GM20431 (cell line): ENCODE measurements around the gene NAV3.

Source experiments
- in situ Hi-C: fragments of 300-500 bp; cut with MseI, MboI; formaldehyde crosslinking; loops from one replicate; pipeline ENCODE4 v1.15.0; 2020; ENCODE audit warnings: low sequenced_read_pairs; ENCODE audit not compliant: unreplicated experiment

NAV3 gene

DNA sequence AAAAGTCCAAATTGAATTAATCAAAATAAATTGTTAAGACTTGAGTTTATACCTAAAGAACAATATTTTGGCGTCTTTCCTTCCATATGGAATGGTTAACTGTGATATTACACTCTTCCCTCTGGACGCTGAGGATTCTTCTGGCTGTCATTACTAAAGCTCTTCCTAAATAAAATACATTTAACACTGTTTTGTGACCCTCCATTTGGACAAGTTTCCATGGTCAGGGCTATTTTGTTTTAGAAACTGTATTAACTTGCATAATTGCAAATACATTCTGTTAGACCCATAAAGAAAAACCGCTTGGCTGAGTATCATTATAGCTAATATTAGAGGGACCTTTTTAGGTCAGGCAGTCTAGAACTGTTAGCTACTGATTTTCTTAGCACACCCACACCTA is 87.4 kb downstream of the NAV3 start:
- in situ Hi-C loops = no loop called here

DNA sequence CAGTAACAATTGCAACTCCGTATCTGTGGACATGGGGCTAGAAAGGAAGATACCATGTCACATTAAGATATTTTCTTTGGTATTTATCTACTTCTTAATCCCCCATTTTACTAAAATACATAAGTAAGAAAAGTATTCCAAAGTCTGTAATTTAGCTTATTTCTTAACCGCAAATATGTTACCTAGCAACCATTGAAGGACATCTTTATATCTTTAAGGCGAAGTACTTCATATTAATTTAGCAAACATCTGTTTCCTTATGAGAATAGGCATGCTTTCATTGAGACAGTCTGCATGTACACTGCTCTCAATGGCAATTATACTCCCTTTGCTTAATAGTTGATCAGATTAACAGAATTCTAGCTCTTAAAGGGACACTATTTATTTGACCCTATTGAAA is 88.8 kb downstream of the NAV3 start:
- in situ Hi-C loops = no loop called here

DNA sequence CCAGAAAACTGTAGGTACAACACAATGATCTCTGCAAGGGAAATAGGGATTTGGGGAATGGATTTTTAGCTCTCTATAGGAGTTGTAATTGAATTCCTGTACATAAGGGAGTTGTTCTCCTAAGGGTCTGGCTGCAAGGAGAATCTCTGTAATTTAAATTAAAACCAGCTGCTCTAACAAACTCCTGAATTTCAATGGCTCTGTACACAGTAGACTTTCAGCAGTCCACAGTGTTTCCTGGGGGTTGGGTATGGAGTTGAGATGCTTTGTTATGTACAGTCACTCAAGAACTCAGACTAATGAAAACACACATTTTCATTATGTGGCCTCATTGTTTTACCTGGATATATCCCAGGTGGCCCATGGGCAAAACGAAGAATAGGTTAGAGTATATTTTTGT is 93.2 kb downstream of the NAV3 start:
- in situ Hi-C loops = loop anchor here (10.0 kb wide), 1 partner anchor 199 kb away; no protein-coding TSS in a partner anchor

DNA sequence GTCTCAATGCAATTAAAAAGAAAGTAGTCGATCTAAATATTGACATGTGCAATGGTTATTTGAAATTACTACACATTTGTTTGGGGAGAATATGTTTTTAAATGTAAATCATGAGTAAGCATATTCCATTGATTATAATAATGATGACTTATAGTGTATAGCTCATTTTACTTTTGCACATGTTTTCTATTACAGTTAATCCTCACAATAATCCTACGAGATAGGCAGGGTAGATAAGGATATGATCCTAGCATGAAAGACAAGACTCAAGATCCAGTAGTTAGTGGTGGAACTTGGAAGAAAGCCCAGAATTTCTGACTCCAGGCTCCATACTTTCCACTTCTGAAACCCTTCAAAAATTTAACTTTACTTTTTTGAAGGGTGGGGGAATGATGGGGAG is 94.0 kb downstream of the NAV3 start:
- in situ Hi-C loops = loop anchor here (10.0 to 25.0 kb wide), 2 partner anchors 200 to 887 kb away; no protein-coding TSS in a partner anchor

DNA sequence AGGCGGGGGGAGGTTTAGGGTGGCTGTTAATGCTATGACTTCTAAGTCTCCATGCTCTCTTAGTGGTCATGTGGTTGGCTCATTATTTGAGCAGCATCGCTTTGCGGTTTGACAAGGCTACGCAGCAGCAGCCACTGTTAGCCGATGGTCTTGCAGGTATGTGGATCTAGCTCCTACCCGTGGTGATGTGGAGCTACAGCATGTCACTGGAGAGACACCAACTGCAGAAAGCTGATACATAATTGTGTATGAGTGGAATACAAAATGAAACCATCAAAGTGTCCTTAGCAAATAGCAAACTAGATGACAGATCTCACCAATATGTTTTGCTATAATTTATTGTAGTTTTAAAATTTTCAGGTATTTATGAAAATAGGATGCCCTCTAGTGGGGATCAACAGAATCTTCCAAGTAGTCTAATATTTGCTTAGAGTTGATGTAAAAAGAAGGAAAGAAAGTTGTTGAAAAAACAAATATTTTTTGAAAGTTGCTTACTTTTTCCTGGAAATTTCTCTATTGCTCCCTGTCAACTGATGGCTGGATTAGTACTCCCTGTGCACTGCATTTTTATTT is 94.9 kb downstream of the NAV3 start:
- in situ Hi-C loops = loop anchor here (10.0 to 25.0 kb wide), 2 partner anchors 201 to 888 kb away; no protein-coding TSS in a partner anchor

DNA sequence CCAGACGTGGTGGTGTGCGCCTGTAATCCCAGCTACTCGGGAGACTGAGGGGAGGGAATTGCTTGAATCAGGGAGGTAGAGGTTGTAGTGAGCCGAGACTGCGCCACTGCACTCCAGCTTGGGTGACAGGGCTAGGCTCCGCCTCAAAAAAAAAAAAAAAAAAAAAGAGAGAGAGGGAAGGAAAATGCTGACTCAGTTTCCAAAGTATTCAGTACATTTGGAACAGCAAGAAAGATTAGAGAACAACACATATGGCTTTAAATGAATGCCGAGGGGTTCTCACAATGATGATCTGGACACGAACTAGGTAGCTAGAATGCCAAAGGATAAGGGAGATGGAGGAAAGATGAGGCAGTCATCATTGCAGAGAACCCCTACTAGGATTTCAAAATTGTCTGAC is 97.4 kb downstream of the NAV3 start:
- in situ Hi-C loops = loop anchor here (10.0 to 25.0 kb wide), 2 partner anchors 203 to 891 kb away; no protein-coding TSS in a partner anchor

DNA sequence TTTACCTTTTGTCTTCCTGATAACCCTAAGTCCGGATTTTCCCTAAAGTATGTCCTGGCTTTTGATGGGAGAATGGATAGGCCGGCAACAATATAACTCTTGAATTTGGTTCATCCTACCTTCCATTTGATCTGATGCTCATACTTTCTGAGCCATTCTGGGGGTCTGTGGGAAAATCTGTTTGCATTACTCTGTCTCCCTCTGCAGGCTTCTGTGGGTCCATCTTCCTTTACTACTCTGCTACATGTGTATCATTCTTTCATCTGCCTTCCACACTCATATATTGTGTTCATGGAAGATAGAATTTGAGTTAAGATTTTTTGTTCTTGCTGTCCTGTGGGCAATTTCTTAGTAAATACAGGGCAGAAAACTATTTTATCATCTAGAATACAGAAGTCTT is 101.5 kb downstream of the NAV3 start:
- in situ Hi-C loops = loop anchor here (25.0 kb wide), 1 partner anchor 895 kb away; no protein-coding TSS in a partner anchor

DNA sequence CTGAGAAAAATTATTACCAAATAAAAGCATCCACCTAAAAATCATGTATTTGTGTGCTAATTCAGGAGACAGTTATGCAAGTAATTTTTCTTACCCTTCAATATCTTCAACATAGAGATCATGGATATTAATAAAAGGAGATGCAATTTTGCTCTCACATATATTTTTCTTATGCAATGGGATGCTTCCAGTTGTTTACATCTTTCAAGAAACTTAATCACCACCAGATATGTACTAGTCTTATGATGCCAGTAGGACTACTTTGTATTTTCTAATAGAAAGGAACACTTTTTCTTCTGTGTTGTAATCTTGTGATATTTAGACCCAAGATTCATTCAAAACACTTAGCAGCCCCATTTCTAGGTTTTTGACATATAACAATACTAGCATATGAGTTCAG is 107.6 kb downstream of the NAV3 start:
- in situ Hi-C loops = loop anchor here (25.0 kb wide), 1 partner anchor 901 kb away; no protein-coding TSS in a partner anchor

DNA sequence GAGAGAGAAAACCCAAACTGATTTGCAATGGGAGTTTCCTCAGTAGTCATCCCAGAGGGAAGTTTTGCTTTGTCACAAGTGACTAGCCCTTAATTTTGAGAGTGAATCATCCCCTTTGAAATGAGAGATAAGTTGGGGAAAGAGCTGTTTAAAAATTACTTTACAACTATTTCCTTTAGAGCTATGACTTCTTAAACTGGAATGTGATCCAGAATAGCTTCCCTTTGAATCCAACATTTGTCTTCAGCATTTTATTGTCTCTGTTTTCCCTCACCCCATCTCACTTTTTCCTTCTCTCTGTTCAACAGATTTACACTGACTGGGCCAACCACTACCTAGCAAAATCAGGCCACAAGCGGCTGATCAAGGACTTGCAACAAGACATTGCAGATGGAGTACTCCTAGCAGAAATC is 109.3 kb downstream of the NAV3 start:
- in situ Hi-C loops = loop anchor here (25.0 kb wide), 1 partner anchor 903 kb away; no protein-coding TSS in a partner anchor

DNA sequence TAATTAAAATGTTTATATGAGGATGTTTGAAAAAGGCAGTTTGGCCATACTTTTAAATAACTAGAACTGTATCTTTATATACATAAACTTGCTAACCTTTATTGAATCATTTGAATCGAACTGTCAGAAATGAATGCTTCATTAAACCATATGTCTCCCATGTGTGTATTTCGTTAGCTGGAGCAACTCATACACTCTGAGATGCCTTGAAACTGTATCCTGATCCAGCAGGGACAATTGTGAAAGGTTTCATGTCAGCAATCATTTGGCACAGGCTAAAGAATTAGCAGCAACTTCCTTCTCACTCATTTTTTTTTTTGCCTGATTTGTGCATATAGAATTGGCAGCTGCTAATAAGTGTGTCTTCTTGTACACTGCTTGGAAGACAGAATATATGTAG is 109.9 kb downstream of the NAV3 start:
- in situ Hi-C loops = loop anchor here (25.0 kb wide), 1 partner anchor 903 kb away; no protein-coding TSS in a partner anchor

DNA sequence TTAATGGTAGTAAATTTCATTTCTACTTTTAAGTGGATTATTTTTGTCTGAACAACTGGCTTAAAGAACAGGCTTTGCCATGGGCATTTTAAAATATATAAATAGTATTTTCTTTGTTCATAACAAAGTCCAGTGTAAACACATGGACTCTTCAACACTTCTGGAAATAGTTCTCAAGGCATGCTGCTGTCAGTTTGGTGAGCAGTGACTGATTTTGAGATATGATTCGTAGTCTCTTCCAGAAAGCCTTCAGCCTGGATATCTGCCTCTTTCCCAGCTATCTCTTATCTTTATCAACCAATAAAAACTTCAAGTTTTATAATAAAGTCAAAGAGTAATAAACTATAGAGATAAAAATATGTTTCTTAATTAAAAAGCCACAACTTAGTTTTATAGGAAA is 110.7 kb downstream of the NAV3 start:
- in situ Hi-C loops = loop anchor here (25.0 kb wide), 1 partner anchor 904 kb away; no protein-coding TSS in a partner anchor

DNA sequence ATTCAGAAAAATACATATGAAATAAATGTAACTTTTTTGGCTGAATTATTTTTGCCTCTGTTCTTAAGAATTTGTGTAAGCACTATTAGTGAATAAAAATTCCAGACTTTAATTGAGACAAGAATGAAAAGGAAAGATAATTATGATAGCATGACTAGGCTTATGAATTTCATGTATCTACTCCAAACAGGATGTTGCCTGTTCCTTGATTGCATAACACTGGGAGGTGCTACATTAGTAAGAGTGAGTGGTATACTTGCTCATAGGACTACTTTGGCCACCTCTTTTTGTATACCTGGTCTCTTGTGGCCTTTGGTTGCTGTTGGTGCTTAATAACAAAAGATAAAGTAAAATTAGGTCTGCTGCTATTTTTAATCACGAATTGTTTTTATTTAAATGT is 112.8 kb downstream of the NAV3 start:
- in situ Hi-C loops = loop anchor here (25.0 kb wide), 1 partner anchor 906 kb away; no protein-coding TSS in a partner anchor

DNA sequence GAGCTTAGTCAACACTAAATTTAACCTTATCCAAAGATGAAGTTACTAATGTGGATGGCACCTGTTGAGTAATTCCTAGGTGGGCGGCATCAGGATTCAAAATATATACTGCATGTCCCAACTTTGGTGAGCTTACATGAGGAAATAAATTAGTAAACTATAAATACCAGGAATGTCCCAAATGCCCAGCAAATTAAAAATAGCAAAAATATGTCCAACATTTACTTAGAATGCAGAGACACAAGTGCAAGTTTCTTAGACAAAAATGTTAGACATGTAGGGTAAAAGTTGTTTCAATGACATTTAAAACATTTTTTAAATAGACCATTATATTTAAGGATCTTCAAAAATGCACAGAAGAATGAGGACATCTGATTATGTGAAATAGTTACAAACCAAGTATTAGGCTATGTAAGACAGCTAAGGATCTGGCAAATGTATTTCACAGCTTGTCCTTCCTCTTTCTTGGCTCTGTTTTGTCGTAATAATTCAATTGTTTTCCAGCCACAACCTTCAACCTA is 115.9 kb downstream of the NAV3 start:
- in situ Hi-C loops = loop anchor here (25.0 kb wide), 1 partner anchor 909 kb away; no protein-coding TSS in a partner anchor

DNA sequence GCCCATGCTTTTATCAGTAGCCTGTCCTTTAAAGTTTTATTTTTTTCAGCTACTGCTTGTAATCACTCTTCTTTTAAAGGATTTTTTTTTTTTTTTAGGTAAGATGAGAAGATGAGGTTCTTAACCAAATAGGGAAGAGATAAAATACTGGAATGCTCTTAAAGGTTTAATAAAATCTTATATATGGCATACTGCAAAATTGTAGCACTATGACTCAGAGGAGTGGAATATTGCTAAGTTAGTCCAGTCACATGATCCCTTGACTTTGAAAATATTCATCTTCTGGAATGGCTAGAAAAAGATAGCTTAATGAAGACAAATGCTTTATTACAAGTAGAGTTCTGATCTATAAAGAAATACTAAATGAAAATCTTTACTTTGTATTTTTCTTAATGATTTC is 116.6 kb downstream of the NAV3 start:
- in situ Hi-C loops = loop anchor here (25.0 kb wide), 1 partner anchor 910 kb away; no protein-coding TSS in a partner anchor

DNA sequence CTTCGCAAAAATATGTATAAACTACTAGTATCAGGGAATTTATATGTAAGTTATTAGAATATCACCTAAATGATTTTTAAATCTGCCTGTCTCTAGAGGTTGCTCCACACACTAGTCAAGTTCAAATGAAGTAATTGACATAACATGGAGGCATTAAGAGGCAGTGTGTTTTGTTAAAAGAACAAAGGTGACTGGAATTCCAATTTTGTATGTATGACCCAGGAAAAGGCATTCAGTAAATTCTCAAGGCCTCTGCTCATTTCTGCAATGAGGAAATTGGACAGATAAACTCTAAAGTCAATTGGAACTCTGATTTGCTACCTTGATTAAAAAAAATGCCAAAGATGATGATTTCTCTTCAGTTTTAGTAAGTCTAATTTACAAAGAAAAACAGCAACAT is 117.1 kb downstream of the NAV3 start:
- in situ Hi-C loops = loop anchor here (25.0 kb wide), 1 partner anchor 910 kb away; no protein-coding TSS in a partner anchor

DNA sequence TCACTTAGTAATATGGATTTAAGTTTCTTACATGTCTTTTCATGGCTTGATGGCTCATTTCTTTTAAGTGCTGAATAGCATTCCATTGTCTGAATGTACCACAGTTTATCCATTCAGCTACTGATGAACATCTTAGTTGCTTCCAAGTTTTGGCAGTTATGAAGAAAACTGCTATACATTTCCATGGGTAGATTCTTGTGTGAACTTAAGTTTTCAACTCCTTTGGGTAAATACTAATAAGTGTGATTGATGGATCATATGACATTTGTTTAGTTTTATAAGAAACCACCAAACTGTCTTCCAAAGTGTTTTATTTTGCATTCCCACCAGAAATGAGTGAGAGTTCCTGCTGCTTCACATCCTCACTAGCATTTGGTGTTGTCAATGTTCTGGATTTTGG is 119.2 kb downstream of the NAV3 start:
- in situ Hi-C loops = loop anchor here (25.0 kb wide), 1 partner anchor 913 kb away; no protein-coding TSS in a partner anchor

DNA sequence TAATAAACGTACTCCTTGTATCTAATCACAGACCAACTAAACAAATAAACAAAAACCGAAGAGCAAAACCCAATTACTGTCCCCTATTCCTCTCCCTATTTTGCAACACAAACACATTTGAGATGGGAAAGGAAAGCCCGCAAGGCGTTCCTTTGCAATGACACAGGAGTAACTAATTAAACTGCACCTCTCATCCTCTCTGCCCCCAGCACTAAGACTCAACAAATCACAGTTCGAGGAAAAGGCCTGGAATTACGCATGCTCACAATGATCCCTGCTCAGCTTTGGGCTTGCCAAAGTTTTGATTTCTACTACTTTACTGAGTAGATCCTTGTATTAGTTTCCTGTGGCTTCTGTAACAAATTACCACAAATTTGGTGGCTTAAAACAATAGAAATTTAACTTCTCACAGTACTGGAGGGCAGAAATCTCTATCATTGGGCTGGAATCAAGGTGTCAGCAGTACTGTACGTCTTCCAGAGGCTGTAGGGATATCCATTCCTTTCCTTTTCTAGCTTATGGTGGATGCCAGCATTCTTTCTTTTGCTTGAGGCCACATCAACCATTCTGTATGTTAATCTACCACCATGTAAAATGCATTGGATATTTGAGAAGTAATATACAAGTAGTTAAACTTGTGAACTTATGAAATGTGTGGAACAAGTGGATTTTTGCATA is 123.0 kb downstream of the NAV3 start:
- in situ Hi-C loops = no loop called here

DNA sequence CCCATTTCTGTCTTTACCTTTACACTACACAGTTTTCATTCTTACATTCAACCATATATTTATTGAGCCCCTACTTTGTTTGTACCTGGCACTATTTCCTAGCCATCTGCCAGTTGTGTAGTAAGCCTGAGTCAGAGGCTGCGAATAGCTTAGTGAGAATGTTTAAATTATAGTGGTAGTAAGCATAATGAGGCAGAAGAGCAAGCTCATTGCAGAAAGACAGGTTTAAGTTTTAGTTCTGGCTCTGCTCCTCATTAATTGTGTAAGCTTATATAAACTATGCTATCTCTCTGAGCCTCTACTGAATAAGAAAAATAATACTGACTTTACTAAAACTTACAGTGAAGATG is 123.5 kb downstream of the NAV3 start:
- in situ Hi-C loops = no loop called here

DNA sequence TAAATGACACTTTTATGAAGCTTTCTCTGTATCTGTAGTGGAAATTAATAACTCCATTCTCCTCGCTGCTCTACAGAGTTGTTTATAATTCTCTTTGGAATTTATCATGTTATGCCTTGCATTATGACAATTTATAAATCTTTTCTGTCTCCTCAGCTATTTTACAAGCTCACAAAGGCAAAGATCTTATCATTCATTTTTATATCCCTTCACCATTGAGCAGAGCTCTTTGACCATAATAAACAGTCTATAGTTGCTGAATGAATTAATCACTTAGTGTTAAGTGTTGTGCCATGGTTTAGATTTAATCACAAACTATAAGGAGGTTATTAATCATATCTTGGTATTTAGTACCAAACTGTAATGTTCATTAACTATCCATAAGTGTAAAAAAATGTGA is 126.4 kb downstream of the NAV3 start:
- in situ Hi-C loops = no loop called here

DNA sequence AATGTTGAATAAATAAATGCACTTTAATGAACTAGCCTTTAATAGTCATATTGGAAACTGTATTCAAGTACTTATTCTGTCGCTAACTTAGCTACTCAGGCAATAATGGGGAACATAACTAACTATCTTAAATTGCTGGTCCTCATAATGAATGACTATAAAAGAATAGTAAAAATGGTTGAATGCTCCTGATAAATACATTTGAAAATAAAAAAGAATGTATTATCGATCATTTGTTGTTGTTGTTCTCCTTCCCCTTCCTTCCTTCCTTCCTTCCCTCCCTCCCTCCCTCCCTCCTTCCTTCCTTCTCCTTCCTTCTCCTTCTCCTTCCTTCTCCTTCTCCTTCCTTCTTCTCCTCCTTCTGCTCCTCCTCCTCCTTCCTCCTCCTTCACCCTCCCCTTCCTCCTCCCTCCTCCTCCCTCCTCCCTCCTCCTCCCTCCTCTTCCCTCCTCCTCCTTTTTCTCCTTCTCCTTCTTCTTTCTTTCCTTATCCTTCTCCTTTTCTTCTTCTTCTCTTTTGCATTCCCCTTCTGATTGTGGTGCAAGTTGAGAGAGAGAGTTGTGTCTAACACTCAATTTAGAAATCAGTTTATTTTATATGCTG is 133.0 kb downstream of the NAV3 start:
- in situ Hi-C loops = no loop called here

DNA sequence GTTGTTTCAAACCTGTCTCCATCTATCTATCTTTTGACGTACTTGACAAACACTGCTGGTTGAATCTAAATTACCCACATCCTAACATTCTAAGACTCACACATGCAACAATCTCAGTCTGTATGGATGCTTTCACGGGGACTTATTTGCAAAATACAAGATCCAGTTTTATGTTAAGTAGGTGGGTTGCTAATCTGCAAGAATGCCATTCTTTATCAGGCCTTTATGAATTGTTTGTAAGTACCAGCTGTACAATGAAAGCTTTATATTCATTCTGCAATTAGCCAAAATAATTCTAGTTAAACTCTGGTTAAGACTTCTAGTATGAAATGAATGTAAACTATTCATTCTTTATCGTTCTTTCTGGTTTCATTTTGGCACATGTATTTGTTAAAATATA is 135.1 kb downstream of the NAV3 start:
- in situ Hi-C loops = no loop called here
